Thoracic aorta (tissue), 2 donors: ENCODE results near the gene DNAJC4. TPM values are rescaled to one million over a fixed set of nuclear protein-coding genes. Genes with fewer than 3 reads are reported as not detected.

Source experiments
- ATAC-seq: fragments of 150-250 bp; one replicate; pipeline ENCODE4 v1.8.0; 2017; ENCODE audit warnings: low read depth; ENCODE audit not compliant: insufficient number of reproducible peaks, low FRiP score
- DNase-seq: peaks from one replicate; pipeline ENCODE4 v3.0.0-alpha.2; 2020; ENCODE audit warnings: low spot score
- H3K27ac ChIP-seq, 2 donors: fragments of 200-600 bp; sonication (generic); 1 replicate in 1 of 2; 2 replicates in 1 of 2; pipeline ENCODE4 v1.5.1; 2016; ENCODE audit warnings: mild to moderate bottlenecking in 2 of 2, moderate library complexity in 2 of 2
- H3K27me3 ChIP-seq: fragments of 200-600 bp; sonication (generic); replicated peaks from 2 replicates; pipeline ENCODE4 v1.6.0; 2016; ENCODE audit warnings: mild to moderate bottlenecking; ENCODE audit not compliant: insufficient read depth
- H3K36me3 ChIP-seq: fragments of 200-600 bp; sonication (generic); one replicate; pipeline ENCODE4 v1.5.1; 2016
- H3K4me1 ChIP-seq, 2 donors: fragments of 200-600 bp; sonication (generic); 1 replicate in 1 of 2; 2 replicates in 1 of 2; pipeline versions ENCODE4 v1.5.1 to v1.6.0; 2016; ENCODE audit warnings: low read depth in 2 of 2, mild to moderate bottlenecking in 1 of 2; ENCODE audit not compliant: control insufficient read depth in 1 of 2
- H3K4me3 ChIP-seq: fragments of 200-600 bp; sonication (generic); 2 replicates; pipeline ENCODE4 v1.5.1; 2016; ENCODE audit warnings: mild to moderate bottlenecking
- H3K9me3 ChIP-seq: fragments of 200-600 bp; sonication (generic); 2 replicates; pipeline ENCODE4 v1.5.1; 2016
- total RNA-seq, 2 donors: library from RNA; depleted of rRNA; stranded (reverse); fragments of >200 nt; gene quantifications; one replicate each; pipeline versions ENCODE4 v1.1.0 to v1.2.3, GENCODE V29; 2016
- TF ChIP-seq, protein P1 (sequence below): fragments of 200-600 bp; sonication (generic); IDR thresholded peaks from one replicate; pipeline ENCODE4 v1.5.1; 2019; ENCODE audit warnings: antibody characterized with exemption

Gene DNAJC4
- total RNA-seq, 2 donors from 2014 or later, result 13.5 to 53.2 TPM

DNA sequence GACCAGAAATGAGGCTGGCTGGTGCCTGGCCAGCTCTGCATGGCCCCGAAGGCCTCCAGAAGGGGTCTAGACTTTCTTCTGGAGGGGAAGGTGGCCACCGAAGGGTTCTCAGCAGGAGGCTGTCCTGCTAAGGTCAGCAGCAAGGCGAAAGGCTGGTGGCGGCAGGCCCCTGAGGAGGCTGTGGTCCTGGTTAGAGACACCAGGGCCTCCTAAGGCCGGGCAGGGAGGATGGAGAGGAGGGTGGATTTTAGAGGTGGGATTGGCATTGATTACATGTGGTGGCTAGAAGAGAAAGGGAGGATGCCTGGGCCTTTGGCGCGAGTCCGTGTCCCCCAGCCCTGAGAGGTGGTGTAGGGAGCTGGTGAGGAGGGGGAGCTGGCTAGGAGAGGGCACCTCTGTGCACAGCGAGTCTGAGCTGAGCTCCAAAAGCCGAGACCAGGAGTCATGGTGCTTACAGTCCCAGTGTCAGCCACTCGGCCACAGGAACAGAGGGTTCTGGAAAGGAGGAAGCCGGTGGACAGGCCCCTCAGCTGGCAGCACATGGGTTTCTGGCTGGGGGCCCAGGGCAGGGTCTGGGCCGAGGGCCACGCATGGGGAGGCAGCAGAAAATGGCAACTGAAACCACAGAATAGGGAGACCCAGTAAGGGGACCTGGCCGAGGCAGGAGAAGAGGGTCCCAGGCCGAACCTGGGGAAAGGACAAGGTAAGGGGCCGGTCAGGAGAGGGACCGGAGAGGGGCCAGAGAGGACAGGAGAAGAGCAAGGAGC lies 21.4 kb upstream of the DNAJC4 start:
- H3K4me1 ChIP-seq, result no peaks in the 10 kb centered on the region
- ATAC-seq, result no peak
- H3K27me3 ChIP-seq, result no peaks in the 10 kb centered on the region
- TF ChIP-seq, protein P1, sequence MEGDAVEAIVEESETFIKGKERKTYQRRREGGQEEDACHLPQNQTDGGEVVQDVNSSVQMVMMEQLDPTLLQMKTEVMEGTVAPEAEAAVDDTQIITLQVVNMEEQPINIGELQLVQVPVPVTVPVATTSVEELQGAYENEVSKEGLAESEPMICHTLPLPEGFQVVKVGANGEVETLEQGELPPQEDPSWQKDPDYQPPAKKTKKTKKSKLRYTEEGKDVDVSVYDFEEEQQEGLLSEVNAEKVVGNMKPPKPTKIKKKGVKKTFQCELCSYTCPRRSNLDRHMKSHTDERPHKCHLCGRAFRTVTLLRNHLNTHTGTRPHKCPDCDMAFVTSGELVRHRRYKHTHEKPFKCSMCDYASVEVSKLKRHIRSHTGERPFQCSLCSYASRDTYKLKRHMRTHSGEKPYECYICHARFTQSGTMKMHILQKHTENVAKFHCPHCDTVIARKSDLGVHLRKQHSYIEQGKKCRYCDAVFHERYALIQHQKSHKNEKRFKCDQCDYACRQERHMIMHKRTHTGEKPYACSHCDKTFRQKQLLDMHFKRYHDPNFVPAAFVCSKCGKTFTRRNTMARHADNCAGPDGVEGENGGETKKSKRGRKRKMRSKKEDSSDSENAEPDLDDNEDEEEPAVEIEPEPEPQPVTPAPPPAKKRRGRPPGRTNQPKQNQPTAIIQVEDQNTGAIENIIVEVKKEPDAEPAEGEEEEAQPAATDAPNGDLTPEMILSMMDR, result no peak
- H3K9me3 ChIP-seq, result no peaks in the 10 kb centered on the region
- H3K36me3 ChIP-seq, result peaks cover 4% of the 10 kb centered on the region
- DNase-seq, result no peak
- H3K27ac ChIP-seq, result no peak overlapping the region
- no peak overlapping the region for H3K4me3 ChIP-seq

DNA sequence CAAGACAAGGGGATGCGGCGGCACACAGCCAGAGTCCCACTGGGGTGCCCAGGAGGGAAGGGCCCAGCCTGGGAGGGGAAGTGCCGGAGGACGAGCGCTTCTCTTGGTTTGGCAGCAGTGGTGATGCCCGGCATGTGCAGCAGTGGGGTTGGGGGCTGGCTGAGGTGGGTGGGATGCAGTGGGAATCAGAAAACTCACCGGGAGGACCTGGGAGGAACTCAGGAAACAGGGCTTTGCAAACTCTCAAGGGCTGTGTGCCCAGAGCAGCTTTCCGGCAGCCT lies 20.8 kb upstream of the DNAJC4 start:
- no peak overlapping the region for H3K27ac ChIP-seq
- TF ChIP-seq, protein P1, result no peak
- DNase-seq (no peak), ATAC-seq (no peak)
- no peaks in the 10 kb centered on the region for H3K36me3 ChIP-seq
- no peak overlapping the region for H3K4me3 ChIP-seq
- no peaks in the 10 kb centered on the region for H3K9me3 ChIP-seq
- H3K27me3 ChIP-seq, result no peaks in the 10 kb centered on the region
- H3K4me1 ChIP-seq, result no peaks in the 10 kb centered on the region

DNA sequence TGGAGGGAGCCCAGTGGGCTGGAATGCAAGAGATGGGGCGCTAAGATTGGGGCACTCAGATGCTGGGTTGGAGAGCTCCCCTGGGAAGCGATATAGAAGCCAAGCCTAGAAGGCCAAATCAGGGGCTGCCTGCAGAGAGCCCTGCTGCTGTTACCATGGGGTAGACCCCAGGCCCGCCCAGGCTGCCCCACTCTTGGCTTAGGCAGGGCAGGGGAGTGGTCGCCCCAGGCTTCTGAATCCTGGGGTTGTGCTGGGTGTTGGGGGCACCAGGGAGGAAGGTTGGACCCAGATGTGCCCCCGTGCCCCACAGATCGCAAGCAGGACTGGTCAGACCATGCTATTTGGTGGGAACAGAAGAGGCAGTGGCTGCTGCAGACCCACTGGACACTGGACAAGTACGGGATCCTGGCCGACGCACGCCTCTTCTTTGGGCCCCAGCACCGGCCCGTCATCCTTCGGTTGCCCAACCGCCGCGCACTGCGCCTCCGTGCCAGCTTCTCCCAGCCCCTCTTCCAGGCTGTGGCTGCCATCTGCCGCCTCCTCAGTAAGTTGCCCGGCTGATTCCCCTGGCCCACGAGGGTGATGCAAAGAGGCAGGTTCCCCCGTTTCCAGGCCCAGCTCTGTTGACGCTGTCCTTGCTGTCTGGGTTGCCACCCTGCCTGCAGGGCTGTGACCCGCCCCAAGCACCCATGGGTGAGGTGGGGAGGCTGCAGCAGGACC lies 19.9 kb upstream of the DNAJC4 start:
- no peak overlapping the region for H3K4me3 ChIP-seq
- ATAC-seq (no peak), DNase-seq (no peak)
- no peaks in the 10 kb centered on the region for H3K27me3 ChIP-seq
- H3K4me1 ChIP-seq, result no peaks in the 10 kb centered on the region
- no peak overlapping the region for H3K27ac ChIP-seq
- no peaks in the 10 kb centered on the region for H3K9me3 ChIP-seq
- H3K36me3 ChIP-seq, result no peaks in the 10 kb centered on the region
- TF ChIP-seq, protein P1, result no peak

DNA sequence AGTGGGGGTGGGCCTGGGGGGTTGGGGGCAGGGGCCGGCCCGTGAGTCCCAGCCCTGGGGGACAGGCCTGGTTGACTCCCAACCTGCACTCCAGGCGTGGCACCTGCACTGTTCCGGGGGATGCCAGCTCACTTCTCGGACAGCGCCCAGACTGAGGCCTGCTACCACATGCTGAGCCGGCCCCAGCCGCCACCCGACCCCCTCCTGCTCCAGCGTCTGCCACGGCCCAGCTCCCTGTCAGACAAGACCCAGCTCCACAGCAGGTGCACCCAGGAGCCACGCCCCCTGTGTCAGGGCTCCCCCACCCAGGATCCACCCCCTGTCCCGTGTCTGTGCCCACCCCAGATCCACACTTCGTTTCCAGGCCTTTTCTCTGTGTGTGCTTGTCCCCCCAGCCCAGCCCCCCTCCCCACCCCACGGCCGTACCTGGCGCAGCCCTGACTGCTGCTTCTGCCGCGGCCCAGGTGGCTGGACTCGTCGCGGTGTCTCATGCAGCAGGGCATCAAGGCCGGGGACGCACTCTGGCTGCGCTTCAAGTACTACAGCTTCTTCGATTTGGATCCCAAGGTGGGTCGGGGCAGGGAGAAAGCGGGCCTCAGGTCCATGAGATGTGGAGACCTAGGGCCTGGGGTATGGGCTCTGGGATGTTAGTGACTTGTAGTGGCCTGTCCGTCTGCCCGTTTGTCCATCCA lies 19.0 kb upstream of the DNAJC4 start:
- no peak overlapping the region for H3K4me3 ChIP-seq
- H3K27me3 ChIP-seq, result no peaks in the 10 kb centered on the region
- H3K4me1 ChIP-seq, result no peaks in the 10 kb centered on the region
- no peak for ATAC-seq
- no peak overlapping the region for H3K27ac ChIP-seq
- DNase-seq, result no peak
- H3K36me3 ChIP-seq, result no peaks in the 10 kb centered on the region
- H3K9me3 ChIP-seq, result no peaks in the 10 kb centered on the region
- TF ChIP-seq, protein P1, result no peak

DNA sequence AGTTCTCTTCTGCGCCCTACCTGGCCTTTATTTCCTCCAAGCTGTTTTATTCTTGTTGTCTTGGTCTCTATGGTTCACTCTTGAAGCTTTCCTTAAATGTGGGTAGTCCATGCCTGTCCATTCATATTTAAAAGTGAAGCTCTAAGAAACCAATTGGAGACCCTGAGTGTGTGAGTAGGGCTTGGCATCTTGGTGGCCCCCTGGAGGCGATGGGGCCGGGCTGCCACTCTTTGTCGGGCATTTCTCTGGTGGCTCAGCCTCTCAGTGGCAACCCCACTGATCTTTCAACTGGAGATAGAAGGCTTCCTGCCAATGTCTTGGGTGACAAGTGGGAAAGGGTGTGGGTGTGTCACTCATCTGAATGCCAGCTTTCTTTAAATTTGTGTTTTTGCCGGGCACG lies 13.5 kb upstream of the DNAJC4 start:
- Histone ChIP-seq H3K36me3 (peaks cover 3% of the 10 kb centered on the region), H3K9me3 (no peaks in the 10 kb centered on the region), H3K4me3 (no peak overlapping the region), H3K4me1 (no peaks in the 10 kb centered on the region), H3K27ac (no peak overlapping the region), H3K27me3 (no peaks in the 10 kb centered on the region)
- ATAC-seq (no peak), DNase-seq (no peak)
- TF ChIP-seq, protein P1, result no peak
